Liver (tissue), 9 donors: ENCODE data around the gene SRP9. TPM values are rescaled to one million over a fixed set of nuclear protein-coding genes. Genes with fewer than 3 reads are reported as not detected.

Experiments used
- DNase-seq: peaks from one replicate; pipeline ENCODE4 v3.0.0-alpha.2; 2017; ENCODE audit warnings: low spot score
- H3K27ac ChIP-seq, 2 donors: one replicate each; pipeline ENCODE4 v1.7.0; 2013; ENCODE audit warnings: inconsistent platforms in 2 of 2, low read length in 2 of 2, control low read depth in 1 of 2, low read depth in 1 of 2, mild to moderate bottlenecking in 1 of 2
- H3K27me3 ChIP-seq, 4 donors: one replicate each; pipeline versions ENCODE4 v1.6.1 to v1.7.0; 2013; ENCODE audit warnings: low read length in 3 of 4, inconsistent platforms in 1 of 4, mild to moderate bottlenecking in 1 of 4, moderate library complexity in 1 of 4; ENCODE audit not compliant: control insufficient read depth in 4 of 4, insufficient read depth in 4 of 4
- H3K36me3 ChIP-seq, 4 donors: one replicate each; pipeline versions ENCODE4 v1.6.1 to v1.7.0; 2013; ENCODE audit warnings: low read length in 3 of 4, mild to moderate bottlenecking in 3 of 4, low read depth in 1 of 4, moderate library complexity in 1 of 4; ENCODE audit not compliant: control insufficient read depth in 4 of 4, insufficient read depth in 3 of 4
- H3K4me1 ChIP-seq, 4 donors: one replicate each; pipeline versions ENCODE4 v1.6.1 to v1.7.0; 2013; ENCODE audit warnings: low read length in 3 of 4, mild to moderate bottlenecking in 3 of 4, moderate library complexity in 1 of 4; ENCODE audit not compliant: control insufficient read depth in 4 of 4, insufficient read depth in 4 of 4
- H3K4me3 ChIP-seq, 3 donors: one replicate each; pipeline versions ENCODE4 v1.6.1 to v1.7.0; 2013; ENCODE audit warnings: low read length in 3 of 3, control low read depth in 1 of 3, low read depth in 1 of 3, mild to moderate bottlenecking in 1 of 3
- H3K9ac ChIP-seq, 2 donors: one replicate each; pipeline ENCODE4 v1.7.0; 2013; ENCODE audit warnings: low read length in 2 of 2, mild to moderate bottlenecking in 2 of 2, moderate library complexity in 2 of 2, control low read depth in 1 of 2, low read depth in 1 of 2
- H3K9me3 ChIP-seq, 4 donors: one replicate each; pipeline versions ENCODE4 v1.6.1 to v1.7.0; 2013; ENCODE audit warnings: low read length in 3 of 4; ENCODE audit not compliant: control insufficient read depth in 4 of 4
- EGR1 ChIP-seq, 2 donors: IDR thresholded peaks; 2 replicates each; pipeline ENCODE4 v1.6.1; 2016 to 2018; ENCODE audit warnings: antibody characterized with exemption in 2 of 2, low read depth in 2 of 2
- FOXA1 ChIP-seq: IDR thresholded peaks from 2 replicates; pipeline ENCODE4 v1.6.1; 2016; ENCODE audit warnings: antibody characterized with exemption
- FOXA2 ChIP-seq: IDR thresholded peaks from 2 replicates; pipeline ENCODE4 v1.6.1; 2016; ENCODE audit warnings: antibody characterized with exemption
- GABPA ChIP-seq, 2 donors: IDR thresholded peaks in 1 of 2; conservative IDR thresholded peaks in 1 of 2; 2 replicates each; pipeline ENCODE4 v1.6.1; 2016; ENCODE audit warnings: antibody characterized with exemption in 2 of 2, mild to moderate bottlenecking in 1 of 2, moderate library complexity in 1 of 2
- HNF4G ChIP-seq: IDR thresholded peaks from 2 replicates; pipeline ENCODE4 v1.6.1; 2016; ENCODE audit warnings: antibody characterized with exemption
- JUND ChIP-seq, 2 donors: IDR thresholded peaks; 2 replicates each; pipeline ENCODE4 v1.6.1; 2016; ENCODE audit warnings: antibody characterized with exemption in 2 of 2
- RAD21 ChIP-seq, 2 donors: IDR thresholded peaks; 2 replicates each; pipeline ENCODE4 v1.6.1; 2016; ENCODE audit warnings: antibody characterized with exemption in 2 of 2, mild to moderate bottlenecking in 2 of 2
- RXRA ChIP-seq, 2 donors: IDR thresholded peaks; 2 replicates each; pipeline ENCODE4 v1.6.1; 2017 to 2018; ENCODE audit warnings: antibody characterized with exemption in 2 of 2, mild to moderate bottlenecking in 1 of 2
- SP1 ChIP-seq: IDR thresholded peaks from 2 replicates; pipeline ENCODE4 v1.6.1; 2018; ENCODE audit warnings: antibody characterized with exemption, mild to moderate bottlenecking
- TAF1 ChIP-seq: conservative IDR thresholded peaks from 2 replicates; pipeline ENCODE4 v1.6.1; 2016; ENCODE audit warnings: antibody characterized with exemption, mild to moderate bottlenecking
- WGBS: extraction: QIAGEN DNeasy Blood & Tissue Kit; methylation state at CpG from one replicate; pipeline ENCODE4 v1.1.7; 2013; 5-methylcytosine and 5-hydroxymethylcytosine counted together
- polyA plus RNA-seq, 2 donors: library from polyadenylated mRNA; stranded (reverse) in 1 of 2; unstranded in 1 of 2; fragments of 200-250 nt in 1 of 2; fragments of >200 nt in 1 of 2; fragmentation: Nextera tagmentation in 1 of 2; extraction: Ambion mirVana in 1 of 2; gene quantifications; one replicate each; pipeline versions ENCODE4 v1.2.1 to v1.2.3, GENCODE V29; 2013 to 2015
- total RNA-seq, 2 donors: library from RNA; depleted of rRNA; stranded (reverse); fragments of >200 nt; gene quantifications; one replicate each; pipeline ENCODE4 v1.2.3, GENCODE V29; 2014
- TF ChIP-seq, protein P1 (sequence below): IDR thresholded peaks from 2 replicates; pipeline ENCODE4 v1.6.1; 2016; ENCODE audit warnings: antibody characterized with exemption
- TF ChIP-seq, protein P2 (sequence below): IDR thresholded peaks from 2 replicates; pipeline ENCODE4 v1.6.1; 2016; ENCODE audit warnings: antibody characterized with exemption
- TF ChIP-seq, protein P3 (sequence below): IDR thresholded peaks from 2 replicates; pipeline ENCODE4 v1.6.1; 2016; ENCODE audit warnings: antibody characterized with exemption, mild to moderate bottlenecking
- TF ChIP-seq, protein P4 (sequence below): IDR thresholded peaks from 2 replicates; pipeline ENCODE4 v1.6.1; 2016; ENCODE audit warnings: antibody characterized with exemption
- TF ChIP-seq, protein P5 (sequence below): fragments of 150-350 bp; IDR thresholded peaks from 2 replicates; pipeline ENCODE4 v1.5.1; 2017; ENCODE audit warnings: improper control_type of control experiment, low read depth, low read length; ENCODE audit not compliant: missing input control
- donor health status: healthy.
- donor health status: healthy.
- donor health status: healthy.
- donor health status: healthy.
- donor health status: healthy.

Gene SRP9
- total and polyA plus RNA-seq, 4 donors: 152 to 179 (median 154) TPM

DNA sequence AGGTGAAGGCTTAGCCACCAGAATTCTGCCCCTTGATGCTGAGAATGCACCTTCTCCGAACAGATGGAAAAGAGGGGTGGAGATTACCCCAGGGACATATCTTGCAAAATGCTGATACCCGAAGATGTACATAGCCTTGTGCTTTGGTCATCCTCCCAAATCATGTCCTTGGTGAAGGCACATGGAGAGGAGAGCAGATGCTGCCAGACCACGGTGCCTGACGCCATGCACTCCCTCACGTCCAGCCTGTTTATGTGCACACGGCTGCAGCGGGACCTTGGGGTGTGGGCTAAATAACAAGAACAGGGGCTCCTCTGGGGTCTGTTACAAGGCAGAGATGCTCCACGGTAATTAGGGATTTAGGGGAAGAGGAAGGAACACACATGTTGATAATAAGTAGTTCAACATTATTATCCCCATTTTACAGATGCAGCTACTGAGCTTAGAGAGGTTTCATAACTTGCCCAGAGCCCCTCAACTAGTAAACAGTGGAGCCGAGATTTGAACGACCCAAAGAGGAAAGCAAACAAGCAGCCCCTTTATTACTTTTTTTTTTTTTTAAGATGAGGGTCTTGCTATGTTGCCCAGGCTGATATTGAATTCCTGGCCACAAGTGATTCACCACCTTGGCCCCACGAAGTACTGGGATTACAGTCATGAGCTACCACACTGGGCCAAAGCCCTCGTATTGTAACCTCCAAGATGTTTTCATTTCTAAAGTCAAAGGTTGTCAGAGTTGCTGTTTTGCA is 45.2 kb downstream of the SRP9 start:
- H3K9me3 ChIP-seq: no peaks in the 10 kb centered on the region
- H3K4me1 ChIP-seq: peaks cover 27 to 83% (median 76%) of the 10 kb centered on the region in 4 donors
- WGBS: 78% methylated on average over 12 of the region's 12 CpGs
- peaks cover 0 to 4% (median 0%) of the 10 kb centered on the region in 4 donors for H3K36me3 ChIP-seq
- DNase-seq: no peak
- no peak overlapping the region for H3K4me3 ChIP-seq
- H3K9ac ChIP-seq: peak overlapping the region in 1 of 2 donors; percentile 11
- peak overlapping the region; percentile 2 to 88 for H3K27ac ChIP-seq
- H3K27me3 ChIP-seq: no peaks in the 10 kb centered on the region
- TF ChIP-seq, protein P1, sequence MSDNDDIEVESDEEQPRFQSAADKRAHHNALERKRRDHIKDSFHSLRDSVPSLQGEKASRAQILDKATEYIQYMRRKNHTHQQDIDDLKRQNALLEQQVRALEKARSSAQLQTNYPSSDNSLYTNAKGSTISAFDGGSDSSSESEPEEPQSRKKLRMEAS: no peak
- TF ChIP-seq FOXA2 (no peak), RXRA (IDR thresholded peaks at IDR 0.05) (no peak), HNF4G (no peak), FOXA1 (no peak), EGR1 (IDR thresholded peaks at IDR 0.05; ENCODE audit: low read depth in 2 of 2) (no peak), SP1 (no peak), RAD21 (IDR thresholded peaks at IDR 0.05) (no peak), GABPA (IDR thresholded peaks at IDR 0.05 in 1 of 2, conservative IDR thresholded peaks at IDR 0.05 in 1 of 2) (no peak), TAF1 (no peak), JUND (IDR thresholded peaks at IDR 0.05) (no peak)
- TF ChIP-seq, protein P2, sequence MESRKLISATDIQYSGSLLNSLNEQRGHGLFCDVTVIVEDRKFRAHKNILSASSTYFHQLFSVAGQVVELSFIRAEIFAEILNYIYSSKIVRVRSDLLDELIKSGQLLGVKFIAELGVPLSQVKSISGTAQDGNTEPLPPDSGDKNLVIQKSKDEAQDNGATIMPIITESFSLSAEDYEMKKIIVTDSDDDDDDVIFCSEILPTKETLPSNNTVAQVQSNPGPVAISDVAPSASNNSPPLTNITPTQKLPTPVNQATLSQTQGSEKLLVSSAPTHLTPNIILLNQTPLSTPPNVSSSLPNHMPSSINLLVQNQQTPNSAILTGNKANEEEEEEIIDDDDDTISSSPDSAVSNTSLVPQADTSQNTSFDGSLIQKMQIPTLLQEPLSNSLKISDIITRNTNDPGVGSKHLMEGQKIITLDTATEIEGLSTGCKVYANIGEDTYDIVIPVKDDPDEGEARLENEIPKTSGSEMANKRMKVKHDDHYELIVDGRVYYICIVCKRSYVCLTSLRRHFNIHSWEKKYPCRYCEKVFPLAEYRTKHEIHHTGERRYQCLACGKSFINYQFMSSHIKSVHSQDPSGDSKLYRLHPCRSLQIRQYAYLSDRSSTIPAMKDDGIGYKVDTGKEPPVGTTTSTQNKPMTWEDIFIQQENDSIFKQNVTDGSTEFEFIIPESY: no peak
- TF ChIP-seq, protein P3, sequence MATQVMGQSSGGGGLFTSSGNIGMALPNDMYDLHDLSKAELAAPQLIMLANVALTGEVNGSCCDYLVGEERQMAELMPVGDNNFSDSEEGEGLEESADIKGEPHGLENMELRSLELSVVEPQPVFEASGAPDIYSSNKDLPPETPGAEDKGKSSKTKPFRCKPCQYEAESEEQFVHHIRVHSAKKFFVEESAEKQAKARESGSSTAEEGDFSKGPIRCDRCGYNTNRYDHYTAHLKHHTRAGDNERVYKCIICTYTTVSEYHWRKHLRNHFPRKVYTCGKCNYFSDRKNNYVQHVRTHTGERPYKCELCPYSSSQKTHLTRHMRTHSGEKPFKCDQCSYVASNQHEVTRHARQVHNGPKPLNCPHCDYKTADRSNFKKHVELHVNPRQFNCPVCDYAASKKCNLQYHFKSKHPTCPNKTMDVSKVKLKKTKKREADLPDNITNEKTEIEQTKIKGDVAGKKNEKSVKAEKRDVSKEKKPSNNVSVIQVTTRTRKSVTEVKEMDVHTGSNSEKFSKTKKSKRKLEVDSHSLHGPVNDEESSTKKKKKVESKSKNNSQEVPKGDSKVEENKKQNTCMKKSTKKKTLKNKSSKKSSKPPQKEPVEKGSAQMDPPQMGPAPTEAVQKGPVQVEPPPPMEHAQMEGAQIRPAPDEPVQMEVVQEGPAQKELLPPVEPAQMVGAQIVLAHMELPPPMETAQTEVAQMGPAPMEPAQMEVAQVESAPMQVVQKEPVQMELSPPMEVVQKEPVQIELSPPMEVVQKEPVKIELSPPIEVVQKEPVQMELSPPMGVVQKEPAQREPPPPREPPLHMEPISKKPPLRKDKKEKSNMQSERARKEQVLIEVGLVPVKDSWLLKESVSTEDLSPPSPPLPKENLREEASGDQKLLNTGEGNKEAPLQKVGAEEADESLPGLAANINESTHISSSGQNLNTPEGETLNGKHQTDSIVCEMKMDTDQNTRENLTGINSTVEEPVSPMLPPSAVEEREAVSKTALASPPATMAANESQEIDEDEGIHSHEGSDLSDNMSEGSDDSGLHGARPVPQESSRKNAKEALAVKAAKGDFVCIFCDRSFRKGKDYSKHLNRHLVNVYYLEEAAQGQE: no peak
- TF ChIP-seq, protein P4, sequence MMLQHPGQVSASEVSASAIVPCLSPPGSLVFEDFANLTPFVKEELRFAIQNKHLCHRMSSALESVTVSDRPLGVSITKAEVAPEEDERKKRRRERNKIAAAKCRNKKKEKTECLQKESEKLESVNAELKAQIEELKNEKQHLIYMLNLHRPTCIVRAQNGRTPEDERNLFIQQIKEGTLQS: no peak
- TF ChIP-seq, protein P5, sequence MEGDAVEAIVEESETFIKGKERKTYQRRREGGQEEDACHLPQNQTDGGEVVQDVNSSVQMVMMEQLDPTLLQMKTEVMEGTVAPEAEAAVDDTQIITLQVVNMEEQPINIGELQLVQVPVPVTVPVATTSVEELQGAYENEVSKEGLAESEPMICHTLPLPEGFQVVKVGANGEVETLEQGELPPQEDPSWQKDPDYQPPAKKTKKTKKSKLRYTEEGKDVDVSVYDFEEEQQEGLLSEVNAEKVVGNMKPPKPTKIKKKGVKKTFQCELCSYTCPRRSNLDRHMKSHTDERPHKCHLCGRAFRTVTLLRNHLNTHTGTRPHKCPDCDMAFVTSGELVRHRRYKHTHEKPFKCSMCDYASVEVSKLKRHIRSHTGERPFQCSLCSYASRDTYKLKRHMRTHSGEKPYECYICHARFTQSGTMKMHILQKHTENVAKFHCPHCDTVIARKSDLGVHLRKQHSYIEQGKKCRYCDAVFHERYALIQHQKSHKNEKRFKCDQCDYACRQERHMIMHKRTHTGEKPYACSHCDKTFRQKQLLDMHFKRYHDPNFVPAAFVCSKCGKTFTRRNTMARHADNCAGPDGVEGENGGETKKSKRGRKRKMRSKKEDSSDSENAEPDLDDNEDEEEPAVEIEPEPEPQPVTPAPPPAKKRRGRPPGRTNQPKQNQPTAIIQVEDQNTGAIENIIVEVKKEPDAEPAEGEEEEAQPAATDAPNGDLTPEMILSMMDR: no peak
